Neural cell (in vitro differentiated cells): ENCODE results near the gene ALDH3B2. TPM values are rescaled to one million over a fixed set of nuclear protein-coding genes. Genes with fewer than 3 reads are reported as not detected.
"Not testable (repeated sequence)": the region's sequence is repeated elsewhere in the genome, so short reads cannot be mapped to it uniquely, and the experiment has no call there.

Source experiments
- H2AFZ ChIP-seq: fragments of 200-600, 300-800 bp; sonication (generic), shearing (Covaris generic); 2 replicates; pipeline ENCODE4 v1.6.0; 2014; ENCODE audit warnings: low read depth, mild to moderate bottlenecking, antibody characterized with exemption, low read length, moderate library complexity
- H3F3A ChIP-seq: fragments of 200-600 bp; shearing (Covaris generic); 2 replicates; pipeline ENCODE4 v1.6.1; 2016; ENCODE audit warnings: mild to moderate bottlenecking, moderate library complexity, mixed read lengths, antibody characterized with exemption, low read length; ENCODE audit not compliant: insufficient read depth, poor library complexity, severe bottlenecking
- H3K27ac ChIP-seq: fragments of 200-600, 300-800 bp; sonication (generic), shearing (Covaris generic); 2 replicates; pipeline ENCODE4 v1.5.1; 2014; ENCODE audit warnings: mild to moderate bottlenecking, low read length, moderate library complexity
- H3K27me3 ChIP-seq: fragments of 300-800, 200-600 bp; sonication (generic), shearing (Covaris generic); 2 replicates; pipeline ENCODE4 v1.6.0; 2014; ENCODE audit warnings: mild to moderate bottlenecking, low read depth, low read length, moderate library complexity; ENCODE audit not compliant: insufficient read depth
- H3K36me3 ChIP-seq: fragments of 300-800, 200-600 bp; sonication (generic), shearing (Covaris generic); 2 replicates; pipeline ENCODE4 v1.5.1; 2014; ENCODE audit warnings: mild to moderate bottlenecking, antibody characterized with exemption, low read length, moderate library complexity; ENCODE audit not compliant: insufficient read depth
- H3K4me2 ChIP-seq: fragments of 300-800, 200-600 bp; sonication (generic), shearing (Covaris generic); 2 replicates; pipeline ENCODE4 v1.6.0; 2014; ENCODE audit warnings: mild to moderate bottlenecking, low read length
- H3K4me3 ChIP-seq: fragments of 300-800, 200-600 bp; sonication (generic), shearing (Covaris generic); 2 replicates; pipeline ENCODE4 v1.5.1; 2014; ENCODE audit warnings: mild to moderate bottlenecking, low read length, moderate library complexity
- H3K79me2 ChIP-seq: fragments of 200-600 bp; shearing (Covaris generic); replicated peaks from 2 replicates; pipeline ENCODE4 v1.6.0; 2014; ENCODE audit warnings: mild to moderate bottlenecking, low read length, moderate library complexity; ENCODE audit not compliant: insufficient read depth
- H3K9ac ChIP-seq: fragments of 300-800, 200-600 bp; sonication (generic), shearing (Covaris generic); 2 replicates; pipeline ENCODE4 v1.6.1; 2016; ENCODE audit warnings: mild to moderate bottlenecking, low read length, mixed read lengths
- H3K9me2 ChIP-seq: fragments of 200-600 bp; shearing (Covaris generic); 2 replicates; pipeline ENCODE4 v1.6.1; 2016; ENCODE audit warnings: mild to moderate bottlenecking, low read length, mixed read lengths; ENCODE audit not compliant: insufficient read depth
- H3K9me3 ChIP-seq: fragments of 200-600, 300-800 bp; sonication (generic), shearing (Covaris generic); 2 replicates; pipeline ENCODE4 v1.6.1; 2016; ENCODE audit warnings: mild to moderate bottlenecking, mixed run types, low read length, moderate library complexity, mixed read lengths
- H4K20me1 ChIP-seq: fragments of 200-600 bp; shearing (Covaris generic); 2 replicates; pipeline ENCODE4 v1.6.1; 2016; ENCODE audit warnings: mild to moderate bottlenecking, mixed run types; ENCODE audit not compliant: insufficient read depth
- CTCF ChIP-seq: fragments of 450-650 bp; IDR thresholded peaks from 2 replicates; pipeline ENCODE4 v1.5.1; 2014; ENCODE audit warnings: antibody characterized with exemption, mild to moderate bottlenecking, moderate library complexity; ENCODE audit not compliant: poor library complexity, severe bottlenecking
- MXI1 ChIP-seq: fragments of 450-650 bp; conservative IDR thresholded peaks from 2 replicates; pipeline ENCODE4 v1.6.1; 2014; ENCODE audit warnings: antibody characterized with exemption, mild to moderate bottlenecking; ENCODE audit not compliant: poor library complexity, severe bottlenecking
- POLR2AphosphoS5 ChIP-seq: IDR thresholded peaks from 2 replicates; pipeline ENCODE4 v1.6.1; 2012
- RAD21 ChIP-seq: fragments of 450-650 bp; conservative IDR thresholded peaks from 2 replicates; pipeline ENCODE4 v1.6.1; 2014; ENCODE audit warnings: antibody characterized with exemption, mild to moderate bottlenecking, moderate library complexity
- REST ChIP-seq: IDR thresholded peaks from 2 replicates; pipeline ENCODE4 v1.6.1; 2012; ENCODE audit warnings: borderline replicate concordance
- SMC3 ChIP-seq: fragments of 450-650 bp; conservative IDR thresholded peaks from 2 replicates; pipeline ENCODE4 v1.6.1; 2014; ENCODE audit warnings: antibody characterized with exemption, mild to moderate bottlenecking, moderate library complexity; ENCODE audit not compliant: poor library complexity
- TAF1 ChIP-seq: IDR thresholded peaks from 2 replicates; pipeline ENCODE4 v1.6.1; 2012; ENCODE audit warnings: low read depth
- polyA plus RNA-seq: library from polyadenylated mRNA; depleted of rRNA; stranded (reverse); fragments of >200 nt; gene quantifications from 2 replicates; pipeline ENCODE4 v1.2.3, GENCODE V29; 2014

Gene ALDH3B2
- polyA plus RNA-seq, 1 donor from 2014 or later, result not detected

GRCh38 chr11:67640021-67640757, 34.2 kb downstream of the ALDH3B2 start:
- Histone ChIP-seq H3K27ac (no peak overlapping the region), H3K4me2 (no peak overlapping the region), H3K27me3 (no peaks in the 10 kb centered on the region), H3F3A (no peaks in the 10 kb centered on the region), H3K4me3 (no peak overlapping the region), H3K9me3 (no peaks in the 10 kb centered on the region), H4K20me1 (no peaks in the 10 kb centered on the region), H3K9me2 (no peaks in the 10 kb centered on the region), H3K9ac (no peak overlapping the region), H2AFZ (no peak overlapping the region), H3K79me2 (no peaks in the 10 kb centered on the region), H3K36me3 (no peaks in the 10 kb centered on the region)
- peak; percentile 44 for TF ChIP-seq CTCF
- TF ChIP-seq REST, result no peak
- peak; percentile 28 for TF ChIP-seq SMC3
- no peak for TF ChIP-seq MXI1

- no peaks in the 10 kb centered on the region for H4K20me1 ChIP-seq
- H3K79me2 ChIP-seq, result no peaks in the 10 kb centered on the region
- no peak within 1 kb of the TSS for H3K4me2 ChIP-seq
- no peak within 1 kb of the TSS for H3K4me3 ChIP-seq
- H2AFZ ChIP-seq, result no peak within 1 kb of the TSS
- H3K9me2 ChIP-seq, result no peaks in the 10 kb centered on the region
- no peaks in the 10 kb centered on the region for H3K36me3 ChIP-seq
- no peaks in the 10 kb centered on the region for H3K27me3 ChIP-seq
- no peaks in the 10 kb centered on the region for H3F3A ChIP-seq
- TF ChIP-seq TAF1, result no peak
- TF ChIP-seq RAD21, result no peak
- no peak within 1 kb of the TSS for H3K27ac ChIP-seq
- no peaks in the 10 kb centered on the region for H3K9me3 ChIP-seq
- H3K9ac ChIP-seq, result no peak within 1 kb of the TSS
Measured at GRCh38 chr11:67639438-67639859, 35.0 kb downstream of the ALDH3B2 start, which contains the start of gene TBX10. TBX10 (minus strand) TSS chr11:67639763; CDS start chr11:67639472, 291 bp downstream.

GRCh38 chr11:67638535-67639437, 35.6 kb downstream of the ALDH3B2 start:
- Histone ChIP-seq H3F3A (no peaks in the 10 kb centered on the region), H3K27ac (no peak overlapping the region), H3K4me3 (no peak overlapping the region), H3K27me3 (no peaks in the 10 kb centered on the region), H3K79me2 (no peaks in the 10 kb centered on the region), H3K9ac (no peak overlapping the region), H3K9me3 (no peaks in the 10 kb centered on the region), H2AFZ (no peak overlapping the region), H3K9me2 (no peaks in the 10 kb centered on the region), H3K36me3 (no peaks in the 10 kb centered on the region), H3K4me2 (no peak overlapping the region), H4K20me1 (no peaks in the 10 kb centered on the region)
- TF ChIP-seq REST, result no peak
- no peak for TF ChIP-seq SMC3
- no peak for TF ChIP-seq TAF1
- no peak for TF ChIP-seq POLR2AphosphoS5

- H3K79me2 ChIP-seq, H3K4me2 ChIP-seq, H3K27ac ChIP-seq, H3K9me2 ChIP-seq, H4K20me1 ChIP-seq, H3F3A ChIP-seq, H3K27me3 ChIP-seq, H3K9ac ChIP-seq, H3K4me3 ChIP-seq, H2AFZ ChIP-seq, H3K36me3 ChIP-seq, H3K9me3 ChIP-seq: not testable (repeated sequence)
Measured at GRCh38 chr11:67637441-67637840, 37.0 kb downstream of the ALDH3B2 start.
